ENCODE data around the gene IST1. TPM values are rescaled to one million over a fixed set of nuclear protein-coding genes. Genes with fewer than 3 reads are reported as not detected.

IST1 gene
- total and polyA plus RNA-seq, 9 of the 15 experiments (the other 6 are each of a cell fraction or from before 2014, with no cell fraction given) = 135 to 334 (median 188) TPM

GRCh38 chr16:71954180-71954579 lies 58.8 kb downstream of the IST1 start:
- Histone ChIP-seq H3K4me1 (replicated peaks in 1 of 2; ENCODE audit: control insufficient read depth in 2 of 2, insufficient read depth in 2 of 2, low read length in 2 of 2) (no peaks in the 10 kb centered on the region; a peak in 1 of 5 replicates), H3K27ac (ENCODE audit: extremely low read depth, low read depth, low read length) (no peak overlapping the region), H3K9me1 (ENCODE audit: control insufficient read depth, insufficient read depth, low read length) (no peaks in the 10 kb centered on the region), H3K9ac (ENCODE audit: insufficient read depth in 1 of 2, low read depth in 2 of 2, low read length in 2 of 2) (no peak overlapping the region), H3K79me2 (ENCODE audit: control insufficient read depth, insufficient read depth, low read length) (no peaks in the 10 kb centered on the region), H3K27me3 (ENCODE audit: control insufficient read depth in 2 of 2, insufficient read depth in 2 of 2, low read length in 2 of 2) (peaks cover 5 to 17% of the 10 kb centered on the region in 2 experiments; a peak in 3 of 5 replicates), H3K4me3 (no peak overlapping the region), H3K4me2 (ENCODE audit: insufficient read depth, low read length) (no peak overlapping the region), H2AFZ (ENCODE audit: low read depth, low read length) (no peak overlapping the region), H4K20me1 (replicated peaks; ENCODE audit: control insufficient read depth, insufficient read depth, low read length) (no peaks in the 10 kb centered on the region), H3K9me3 (replicated peaks; ENCODE audit: control insufficient read depth, insufficient read depth, low read depth, low read length) (no peaks in the 10 kb centered on the region), H3K36me3 (ENCODE audit: control insufficient read depth, insufficient read depth, low read length) (no peaks in the 10 kb centered on the region)
- intact Hi-C loops (cut with micrococcal nuclease) = no loop called here
- FAIRE-seq (no peak), ATAC-seq (no peak), DNase-seq (ENCODE audit: extremely low read depth in 1 of 4, low spot score in 3 of 4) (no peak)
- no TSS peak for BruUV-seq (replicated peaks)
- CTCF ChIA-PET (ENCODE audit: low intra/inter-chr PET ratio) = no interaction called here
- TF ChIP-seq BACH1 (tag; IDR thresholded peaks at IDR 0.05) (no peak), FOXA1 (IDR thresholded peaks at IDR 0.05; ENCODE audit: borderline replicate concordance) (no peak), ZNF263 (CRISPR knock-in tag; IDR thresholded peaks at IDR 0.05; ENCODE audit: borderline replicate concordance) (no peak), TCF7L2 (IDR thresholded peaks at IDR 0.05; ENCODE audit: low read depth, low read length) (no peak), CBX3 (IDR thresholded peaks at IDR 0.05; ENCODE audit: borderline replicate concordance in 1 of 2, low read length in 2 of 2) (no peak)
- POLR2A ChIA-PET = interaction anchor here (0.6 to 0.8 kb wide), 2 partner anchors 10 to 14 kb away, joined by 3 read pairs; no protein-coding TSS in a partner anchor
- WGBS (ENCODE audit: insufficient coverage, low coverage, missing lambda C conversion rate) = 7% methylated on average over 5 of the region's 5 CpGs
- in situ Hi-C loops (cut with MboI) = no loop called here

GRCh38 chr16:71954699-71955195 lies 59.4 kb downstream of the IST1 start:
- H3K36me3 ChIP-seq (ENCODE audit: control insufficient read depth, insufficient read depth, low read length) = no peaks in the 10 kb centered on the region
- H3K4me3 ChIP-seq = no peak overlapping the region
- no peak for DNase-seq (ENCODE audit: extremely low read depth in 1 of 4, low spot score in 3 of 4)
- POLR2A ChIA-PET = interaction anchor here (0.6 to 0.8 kb wide), 3 partner anchors 15 to 580 kb away, joined by 3 read pairs; no protein-coding TSS in a partner anchor
- no peaks in the 10 kb centered on the region for H3K9me3 ChIP-seq (replicated peaks; ENCODE audit: control insufficient read depth, insufficient read depth, low read depth, low read length)
- CTCF ChIA-PET (ENCODE audit: low intra/inter-chr PET ratio) = no interaction called here
- no peak overlapping the region for H3K4me2 ChIP-seq (ENCODE audit: insufficient read depth, low read length)
- no peak overlapping the region for H3K9ac ChIP-seq (ENCODE audit: insufficient read depth in 1 of 2, low read depth in 2 of 2, low read length in 2 of 2)
- no peaks in the 10 kb centered on the region for H3K9me1 ChIP-seq (ENCODE audit: control insufficient read depth, insufficient read depth, low read length)
- no peaks in the 10 kb centered on the region for H3K79me2 ChIP-seq (ENCODE audit: control insufficient read depth, insufficient read depth, low read length)
- no peak for ATAC-seq
- in situ Hi-C loops (cut with MboI) = no loop called here
- intact Hi-C loops (cut with micrococcal nuclease) = no loop called here
- peaks cover 5 to 15% of the 10 kb centered on the region in 2 experiments; a peak in 3 of 5 replicates for H3K27me3 ChIP-seq (ENCODE audit: control insufficient read depth in 2 of 2, insufficient read depth in 2 of 2, low read length in 2 of 2)
- no peak for FAIRE-seq
- H3K4me1 ChIP-seq (replicated peaks in 1 of 2; ENCODE audit: control insufficient read depth in 2 of 2, insufficient read depth in 2 of 2, low read length in 2 of 2) = no peaks in the 10 kb centered on the region; a peak in 1 of 5 replicates
- H4K20me1 ChIP-seq (replicated peaks; ENCODE audit: control insufficient read depth, insufficient read depth, low read length) = no peaks in the 10 kb centered on the region
- no peak overlapping the region for H3K27ac ChIP-seq (ENCODE audit: extremely low read depth, low read depth, low read length)
- H2AFZ ChIP-seq (ENCODE audit: low read depth, low read length) = no peak overlapping the region
- no TSS peak for BruUV-seq (replicated peaks)
- no peak for TF ChIP-seq PKNOX1 (IDR thresholded peaks at IDR 0.05)
- no peak for TF ChIP-seq HNRNPH1 (optimal IDR thresholded peaks at IDR 0.05; ENCODE audit: low read depth, low read length)
- no peak for TF ChIP-seq HOMEZ (CRISPR knock-in tag; IDR thresholded peaks at IDR 0.05)
- no peak for TF ChIP-seq BCL6 (CRISPR knock-in tag; IDR thresholded peaks at IDR 0.05)
- TF ChIP-seq YBX1 (IDR thresholded peaks at IDR 0.05) = no peak
- no peak for TF ChIP-seq L3MBTL2 (IDR thresholded peaks at IDR 0.05)
- no peak for TF ChIP-seq E2F3 (CRISPR knock-in tag; IDR thresholded peaks at IDR 0.05)
- TF ChIP-seq SRSF9 (IDR thresholded peaks at IDR 0.05; ENCODE audit: borderline replicate concordance, low read depth, low read length) = no peak
- TF ChIP-seq DNMT1 (IDR thresholded peaks at IDR 0.05) = no peak

All from K562 (cell line).